ENCODE data around the gene CD6.
A peak's percentile ranks its signal among the peaks of the same experiment; 100 is the strongest.
"Not testable (repeated sequence)": the region's sequence is repeated elsewhere in the genome, so short reads cannot be mapped to it uniquely, and the experiment has no call there.

CD6 gene

GRCh38 chr11:60953781-60954180 is 17.7 kb upstream of the CD6 start:
- no peak for DNase-seq (ENCODE audit: low spot score)

- DNase-seq (ENCODE audit: low spot score): no peak
These were observed 17.1 kb upstream of the CD6 start for GRCh38 chr11:60954421-60954820.

DNA sequence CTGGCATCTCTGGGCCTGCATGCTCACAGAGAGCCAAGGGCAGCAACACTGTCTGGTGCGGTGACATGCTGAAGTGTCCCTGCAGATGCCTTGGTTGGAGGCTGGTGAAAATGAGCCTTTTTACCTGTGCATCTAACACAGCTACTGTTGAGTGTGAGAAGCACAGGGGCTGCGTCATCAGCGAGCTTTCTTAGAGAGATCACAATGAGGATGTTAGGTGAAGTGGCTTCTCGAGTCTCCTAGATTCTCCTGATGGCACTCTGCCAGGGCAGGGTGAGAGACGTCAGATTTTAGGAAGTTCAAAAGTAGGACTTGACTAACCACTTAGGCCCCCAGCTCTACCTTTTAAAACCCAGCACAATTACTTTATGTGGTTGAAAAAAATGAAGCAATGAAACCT is 15.9 kb upstream of the CD6 start:
- DNase-seq (ENCODE audit: low spot score): no peak

GRCh38 chr11:60957188-60957587 is 14.3 kb upstream of the CD6 start:
- DNase-seq (ENCODE audit: low spot score): no peak

GRCh38 chr11:60959431-60959830 is 12.0 kb upstream of the CD6 start:
- DNase-seq (ENCODE audit: low spot score): no peak

GRCh38 chr11:60960405-60960804 is 11.1 kb upstream of the CD6 start:
- no peak for DNase-seq (ENCODE audit: low spot score)

GRCh38 chr11:60964801-60965200 is 6.7 kb upstream of the CD6 start:
- DNase-seq (ENCODE audit: low spot score): no peak

GRCh38 chr11:60966890-60967289 is 4.6 kb upstream of the CD6 start:
- no peak for DNase-seq (ENCODE audit: low spot score)

- no peak for DNase-seq (ENCODE audit: low spot score)
These were observed 3.3 kb upstream of the CD6 start for GRCh38 chr11:60968223-60968622.

- no peak for DNase-seq (ENCODE audit: low spot score)
These were observed 1.1 kb upstream of the CD6 start for GRCh38 chr11:60970369-60970774.

DNA sequence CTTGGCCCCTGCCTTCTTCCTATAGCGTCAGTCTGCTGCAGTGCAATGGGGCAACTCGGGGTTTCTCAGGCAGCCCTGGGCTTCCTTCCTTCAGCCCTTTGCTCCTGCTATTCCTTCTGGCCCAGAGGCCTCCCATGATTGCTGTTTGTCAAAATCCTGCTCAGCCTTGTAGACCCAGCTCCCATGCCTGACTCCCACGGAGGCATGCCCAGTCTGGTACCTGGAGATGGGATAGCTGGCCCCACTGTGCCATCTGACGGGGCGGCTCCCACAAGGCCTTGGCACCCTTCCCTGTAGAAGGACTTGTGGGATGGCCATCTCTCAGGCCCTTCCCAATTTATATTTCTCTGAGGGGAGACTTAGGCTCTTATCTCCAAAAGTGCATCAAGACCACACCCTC is 590 bp upstream of the CD6 start:
- no peak for DNase-seq (ENCODE audit: low spot score)

DNA sequence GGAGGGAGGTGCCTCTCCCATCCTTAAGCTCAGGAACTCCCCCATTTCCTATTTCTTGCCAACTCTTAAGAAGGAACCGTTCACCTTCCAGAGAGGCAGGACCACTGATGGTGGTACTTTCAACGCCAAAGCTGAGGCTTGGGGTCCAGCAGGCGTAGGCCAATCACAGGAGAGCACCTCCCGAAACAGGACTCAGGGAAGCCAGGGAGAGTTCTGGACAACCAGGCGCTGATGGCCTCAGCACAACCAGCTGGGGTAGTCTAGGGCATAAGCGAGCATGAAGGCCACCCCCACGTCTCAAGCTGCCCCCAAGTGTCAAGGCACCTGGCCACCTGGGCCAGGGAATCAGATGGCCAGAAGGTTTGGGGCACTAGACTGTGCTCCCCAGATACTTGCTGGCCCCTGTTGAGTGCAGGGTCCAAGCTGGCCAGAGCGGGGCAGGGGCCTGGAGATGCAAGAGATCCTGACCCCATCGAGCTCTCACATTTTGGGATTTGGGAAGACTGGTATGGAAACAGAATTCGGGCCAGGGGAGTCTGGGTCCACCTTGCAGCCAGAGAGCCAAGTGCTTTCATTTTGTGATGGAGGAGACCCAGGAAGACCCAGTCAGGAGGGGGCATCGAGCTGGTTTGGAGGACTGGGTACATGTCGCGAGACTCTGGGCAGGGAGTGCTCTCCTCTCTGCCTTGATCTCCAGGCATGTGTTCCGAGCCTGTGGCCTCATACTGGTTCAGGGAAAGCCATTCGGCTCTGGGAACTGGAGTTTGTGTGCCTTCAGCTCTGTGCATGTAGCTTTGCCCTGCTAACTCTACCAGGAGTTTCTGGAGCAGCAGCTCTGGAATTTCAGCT is 926 bp downstream of the CD6 start:
- no peak for DNase-seq (ENCODE audit: low spot score)

GRCh38 chr11:60973699-60974098 is 2.2 kb downstream of the CD6 start:
- no peak for DNase-seq (ENCODE audit: low spot score)

GRCh38 chr11:60974316-60974715 is 2.8 kb downstream of the CD6 start:
- not testable (repeated sequence) for DNase-seq (ENCODE audit: low spot score)

DNA sequence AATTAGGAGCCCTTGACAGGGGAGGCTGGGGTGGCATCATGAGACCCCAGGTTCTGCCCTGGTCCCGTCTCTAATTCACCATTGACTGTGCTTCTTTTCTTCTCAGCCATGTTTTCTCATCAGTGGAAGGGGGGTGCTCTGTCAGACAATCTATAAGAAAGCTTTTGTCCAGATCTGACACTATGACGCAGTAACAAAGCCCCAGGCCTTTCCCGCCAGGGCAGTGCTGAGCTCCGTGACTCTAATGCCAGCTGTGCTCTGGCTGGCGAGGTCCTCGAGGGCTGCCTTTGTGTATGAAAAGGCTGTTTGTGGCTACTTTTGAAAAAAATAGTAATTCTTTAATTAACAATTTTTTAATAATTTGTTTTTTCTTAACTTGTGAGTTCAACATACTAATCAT is 3.2 kb downstream of the CD6 start:
- DNase-seq (ENCODE audit: low spot score): peak; percentile 52

DNA sequence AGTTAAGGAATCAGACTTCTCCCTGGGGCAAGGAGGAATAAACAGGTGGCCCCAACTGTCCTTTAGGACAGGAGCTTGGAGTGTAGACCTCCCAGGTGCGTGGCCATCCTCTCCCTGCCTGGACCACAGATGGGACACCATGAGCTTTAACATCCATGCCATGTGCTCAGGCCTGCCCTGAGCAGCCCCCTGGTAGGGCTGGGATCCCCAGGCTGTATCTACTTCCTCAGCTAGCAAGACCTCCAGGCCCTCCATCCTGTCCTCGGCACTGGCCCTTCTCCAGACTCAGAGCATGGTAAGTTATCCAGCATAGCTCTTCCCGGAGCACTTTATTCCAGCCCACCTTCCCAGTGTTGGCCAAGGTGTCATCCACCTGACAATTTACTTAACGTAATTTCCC is 5.7 kb downstream of the CD6 start:
- no peak for DNase-seq (ENCODE audit: low spot score)

DNA sequence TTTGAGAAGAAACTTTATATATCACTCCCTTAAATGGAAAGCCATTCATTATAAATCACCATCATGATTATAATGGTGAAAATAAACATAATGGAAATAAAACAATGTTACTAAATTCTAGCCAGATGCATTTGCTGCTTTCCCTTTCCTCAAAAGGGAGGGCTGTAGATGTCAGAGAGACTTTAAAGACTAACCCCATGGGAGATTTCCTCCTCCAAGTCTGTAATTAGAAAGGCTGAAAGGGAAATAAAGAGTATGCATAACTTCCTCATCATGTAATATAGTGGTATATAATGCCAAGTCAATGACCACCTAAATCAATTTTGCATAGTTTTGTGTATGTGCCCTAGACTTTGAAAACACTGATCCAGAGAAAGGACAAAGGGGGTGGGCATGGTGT is 6.4 kb downstream of the CD6 start:
- DNase-seq (ENCODE audit: low spot score): no peak

DNA sequence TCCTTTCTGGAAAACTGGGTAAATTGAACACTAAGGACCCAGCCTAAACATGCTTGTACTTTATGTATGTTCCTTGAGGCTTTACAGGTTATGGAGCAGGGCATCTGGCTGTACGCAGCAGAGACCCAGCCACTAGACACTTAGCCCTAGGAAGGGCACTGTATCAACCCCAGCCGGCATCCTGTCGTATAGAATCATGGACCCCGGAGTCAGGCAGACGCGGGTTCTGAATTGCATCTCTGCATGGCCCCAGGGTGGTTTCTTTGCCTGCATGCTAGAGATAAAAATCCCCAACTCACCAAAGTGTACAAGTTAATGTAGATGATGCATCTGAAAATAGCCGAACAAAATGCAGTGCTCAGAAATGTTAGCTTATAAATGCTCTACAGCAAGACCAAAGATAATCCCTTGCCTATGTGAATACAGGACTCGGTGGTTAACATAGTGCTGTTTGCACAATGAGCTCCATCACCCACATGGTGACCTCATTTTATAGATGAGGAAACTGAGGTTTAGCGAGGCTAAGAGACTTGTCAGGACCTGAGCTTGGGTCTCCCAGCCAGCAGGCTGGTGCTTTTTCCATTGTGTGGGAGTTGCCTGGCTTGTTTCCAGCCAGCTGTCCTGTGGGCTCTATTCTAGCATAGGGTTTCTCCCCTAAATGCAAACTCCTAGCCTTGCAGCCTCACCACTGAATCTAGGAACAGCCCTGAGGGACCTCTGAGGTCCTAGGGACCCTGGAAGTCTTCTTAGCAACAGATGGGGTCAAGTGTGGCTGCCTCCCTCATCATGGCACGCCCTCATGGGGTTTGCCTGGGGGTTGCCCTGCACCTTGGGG is 7.3 kb downstream of the CD6 start:
- DNase-seq (ENCODE audit: low spot score): no peak

GRCh38 chr11:60981515-60981914 is 10.0 kb downstream of the CD6 start:
- no peak for DNase-seq (ENCODE audit: low spot score)

DNA sequence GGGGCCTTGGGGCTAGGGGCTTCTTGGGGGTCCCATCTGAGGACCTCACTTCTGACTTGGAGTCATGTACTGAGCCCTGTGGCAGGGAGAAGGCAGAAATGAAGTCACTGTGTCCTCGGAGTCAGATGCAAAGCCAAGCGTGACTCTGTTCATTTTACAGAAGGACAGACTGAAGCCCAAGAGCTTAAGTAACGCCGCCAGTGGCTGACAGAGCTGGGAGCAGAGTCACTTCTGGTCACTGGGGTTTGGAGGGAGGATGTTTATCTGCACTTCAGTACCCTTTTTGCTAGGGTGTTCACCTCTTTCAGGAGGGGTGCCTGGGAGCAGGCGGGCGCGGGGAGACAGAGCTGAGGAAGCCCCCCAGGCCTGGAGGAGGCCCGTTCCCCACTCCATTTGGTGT is 10.7 kb downstream of the CD6 start:
- DNase-seq (ENCODE audit: low spot score): no peak

DNA sequence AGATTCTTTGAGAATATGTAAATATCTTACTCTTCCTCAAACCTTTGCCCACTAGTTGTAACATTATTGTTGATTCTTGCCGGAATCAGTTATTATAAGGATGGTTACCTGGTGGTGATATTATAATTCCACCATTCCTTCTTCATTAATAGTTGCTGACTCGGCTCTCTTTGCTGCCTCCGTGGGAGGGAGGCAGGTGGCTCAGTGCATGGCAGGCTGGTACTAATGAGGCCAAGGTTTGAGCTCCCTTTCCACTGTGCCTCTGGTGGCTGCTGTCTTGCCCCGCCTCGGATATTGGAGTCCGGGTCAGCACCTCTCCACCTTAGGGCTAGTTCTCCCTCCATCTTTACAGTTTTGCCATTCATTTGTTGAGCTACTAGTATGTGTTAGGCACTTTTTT is 12.7 kb downstream of the CD6 start:
- no peak for DNase-seq (ENCODE audit: low spot score)

DNA sequence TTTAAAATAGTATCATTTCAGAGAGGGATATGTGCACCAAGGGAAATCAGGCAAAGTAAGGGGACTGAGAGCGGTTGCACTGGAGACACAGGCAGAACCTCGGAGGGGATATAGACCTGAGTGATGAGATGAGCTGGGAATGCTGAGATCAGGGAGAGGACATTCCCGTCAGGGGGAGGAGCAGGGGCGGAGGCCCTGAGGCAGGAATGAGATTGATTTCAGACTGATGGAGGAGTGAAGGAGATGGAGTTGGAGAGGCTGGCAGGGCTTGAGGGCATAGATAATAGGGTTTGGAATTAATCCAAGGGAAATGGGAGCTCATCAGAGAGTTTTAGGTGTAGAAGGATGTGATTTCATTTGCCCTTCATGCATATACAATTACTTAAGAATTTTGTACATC is 13.2 kb downstream of the CD6 start:
- no peak for DNase-seq (ENCODE audit: low spot score)

GRCh38 chr11:60985501-60985900 is 14.0 kb downstream of the CD6 start:
- DNase-seq (ENCODE audit: low spot score): no peak
